ENCODE results near the gene IRF2BP2. TPM values are rescaled to one million over a fixed set of nuclear protein-coding genes. Genes with fewer than 3 reads are reported as not detected.

Gene IRF2BP2
- total RNA-seq, 4 donors from 2014 or later = 121 to 149 (median 137) TPM

DNA sequence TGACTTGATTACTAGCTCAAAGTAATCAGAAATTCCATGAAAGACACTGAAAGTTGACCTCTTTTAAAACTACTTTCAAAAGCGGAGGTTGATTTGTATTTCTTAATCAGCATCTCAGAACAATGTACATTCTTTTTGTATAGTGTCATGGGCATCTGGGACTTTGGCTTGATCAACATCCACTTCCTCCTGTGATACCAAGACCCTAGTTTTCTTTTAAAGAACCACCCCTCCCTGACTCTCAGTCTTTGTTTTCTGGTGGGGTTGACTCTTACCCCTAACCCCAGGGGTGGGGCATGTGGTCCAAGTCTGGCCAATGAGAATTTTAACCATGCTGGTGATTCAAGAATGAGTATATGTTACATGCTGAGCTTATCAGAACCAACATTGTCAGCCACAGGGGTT lies 21.7 kb upstream of the IRF2BP2 start:
- no peak for DNase-seq (ENCODE audit: low spot score in 2 of 2)

DNA sequence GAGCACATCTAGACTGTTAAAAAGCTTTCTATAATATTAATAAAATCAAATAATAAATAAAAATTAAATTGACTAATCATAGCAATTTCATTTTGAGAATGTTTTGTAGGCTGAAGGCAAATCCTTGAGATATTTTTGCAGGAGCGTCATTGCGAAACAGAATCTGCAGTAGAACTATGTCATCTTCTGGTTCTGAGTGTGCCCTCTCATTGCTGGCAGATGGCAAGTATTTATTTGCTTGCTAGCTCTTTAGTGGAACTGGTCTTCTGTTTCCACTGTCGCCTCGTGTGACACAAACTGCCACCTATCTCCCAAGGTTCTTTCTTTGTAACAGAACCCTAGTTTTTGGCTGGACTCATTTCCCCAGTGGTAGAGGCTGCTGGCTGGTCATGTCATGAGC lies 19.0 kb upstream of the IRF2BP2 start:
- no peak overlapping the region for H3K4me3 ChIP-seq (ENCODE audit: low read depth, poor library complexity, severe bottlenecking)
- DNase-seq (ENCODE audit: low spot score in 2 of 2) = no peak
- intact Hi-C loops (cut with DNase I; ENCODE audit: low total_unique reads) = no loop called here
- no peak for TF ChIP-seq POLR2A (IDR thresholded peaks at IDR 0.05)
- TF ChIP-seq, protein P1, sequence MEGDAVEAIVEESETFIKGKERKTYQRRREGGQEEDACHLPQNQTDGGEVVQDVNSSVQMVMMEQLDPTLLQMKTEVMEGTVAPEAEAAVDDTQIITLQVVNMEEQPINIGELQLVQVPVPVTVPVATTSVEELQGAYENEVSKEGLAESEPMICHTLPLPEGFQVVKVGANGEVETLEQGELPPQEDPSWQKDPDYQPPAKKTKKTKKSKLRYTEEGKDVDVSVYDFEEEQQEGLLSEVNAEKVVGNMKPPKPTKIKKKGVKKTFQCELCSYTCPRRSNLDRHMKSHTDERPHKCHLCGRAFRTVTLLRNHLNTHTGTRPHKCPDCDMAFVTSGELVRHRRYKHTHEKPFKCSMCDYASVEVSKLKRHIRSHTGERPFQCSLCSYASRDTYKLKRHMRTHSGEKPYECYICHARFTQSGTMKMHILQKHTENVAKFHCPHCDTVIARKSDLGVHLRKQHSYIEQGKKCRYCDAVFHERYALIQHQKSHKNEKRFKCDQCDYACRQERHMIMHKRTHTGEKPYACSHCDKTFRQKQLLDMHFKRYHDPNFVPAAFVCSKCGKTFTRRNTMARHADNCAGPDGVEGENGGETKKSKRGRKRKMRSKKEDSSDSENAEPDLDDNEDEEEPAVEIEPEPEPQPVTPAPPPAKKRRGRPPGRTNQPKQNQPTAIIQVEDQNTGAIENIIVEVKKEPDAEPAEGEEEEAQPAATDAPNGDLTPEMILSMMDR (IDR thresholded peaks at IDR 0.05) = no peak
- WGBS, 2 donors = 81 to 96% methylated on average over 4 of the region's 4 CpGs

More for the DNA sequence above, 21.7 kb upstream of the IRF2BP2 start:
- no peak for TF ChIP-seq POLR2A (IDR thresholded peaks at IDR 0.05)
- TF ChIP-seq, protein P1 (IDR thresholded peaks at IDR 0.05) = no peak
- 47 to 70% methylated on average over 1 of the region's 1 CpG for WGBS, 2 donors
- intact Hi-C loops (cut with DNase I; ENCODE audit: low total_unique reads) = no loop called here
- H3K4me3 ChIP-seq (ENCODE audit: low read depth, poor library complexity, severe bottlenecking) = no peak overlapping the region

DNA sequence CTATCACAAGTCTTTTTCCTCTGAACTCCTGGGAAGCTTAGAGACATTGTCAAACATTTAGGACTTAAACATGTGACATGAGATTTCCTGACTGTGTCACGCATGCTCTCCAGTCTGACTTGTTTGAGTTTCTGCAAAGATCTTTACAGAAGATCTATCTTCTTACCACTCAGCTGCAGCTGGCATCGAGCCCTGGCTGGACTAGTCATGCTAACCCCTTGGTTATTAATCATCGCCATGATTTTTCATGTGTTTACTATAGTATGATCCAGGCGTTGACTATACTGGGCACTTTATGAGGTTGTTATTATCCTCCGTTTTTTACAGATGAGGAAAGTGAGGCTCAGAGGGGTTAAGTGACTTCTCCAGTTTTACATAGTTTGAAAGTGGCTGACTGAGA lies 18.1 kb upstream of the IRF2BP2 start:
- DNase-seq (ENCODE audit: low spot score in 2 of 2) = no peak
- WGBS, 2 donors = 85 to 90% methylated on average over 5 of the region's 5 CpGs
- no peak overlapping the region for H3K4me3 ChIP-seq (ENCODE audit: low read depth, poor library complexity, severe bottlenecking)
- intact Hi-C loops (cut with DNase I; ENCODE audit: low total_unique reads) = no loop called here
- TF ChIP-seq POLR2A (IDR thresholded peaks at IDR 0.05) = no peak
- TF ChIP-seq, protein P1 (IDR thresholded peaks at IDR 0.05) = no peak

DNA sequence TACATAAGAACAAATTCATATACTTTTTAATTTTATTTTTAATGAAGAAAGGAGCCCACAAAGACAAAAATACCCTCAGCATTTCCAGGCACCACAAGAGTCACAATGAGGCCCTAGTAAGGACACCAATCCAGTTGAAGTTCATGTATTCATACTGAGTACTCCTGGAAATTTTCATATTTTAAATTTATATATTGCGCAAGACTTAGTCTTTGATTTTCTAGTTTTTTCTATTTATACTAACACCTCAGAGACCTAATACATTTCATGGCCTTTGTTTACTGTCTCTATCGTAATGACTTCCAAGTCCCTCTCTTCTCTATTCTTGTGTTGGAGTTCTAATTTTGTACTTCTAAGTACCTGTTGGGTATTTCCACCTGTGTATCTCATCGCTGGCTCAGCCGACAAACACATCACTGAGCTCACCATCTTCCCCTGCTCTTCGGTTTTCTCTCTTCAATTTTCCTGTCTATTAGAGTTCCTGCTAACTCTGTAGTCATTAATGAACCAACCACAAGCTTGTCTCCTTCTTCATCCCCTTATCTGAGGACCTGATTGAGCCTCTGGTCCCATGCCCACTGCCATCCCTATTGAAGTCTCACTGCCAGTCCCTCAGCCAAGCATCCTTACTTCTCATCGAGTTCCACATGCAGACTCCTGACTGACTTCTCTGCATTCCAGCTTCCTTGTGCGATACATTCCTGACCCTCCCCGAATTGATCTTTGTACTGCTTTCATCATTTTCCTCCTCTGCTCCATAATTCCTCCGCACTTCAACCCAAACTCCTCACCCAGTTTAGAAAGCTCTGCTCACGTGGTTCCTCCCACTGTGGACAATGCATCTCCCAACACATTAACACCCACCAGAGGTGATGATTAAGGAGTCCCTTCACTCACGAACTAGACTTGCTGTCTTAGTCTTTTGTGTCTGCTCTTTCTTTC lies 17.3 kb upstream of the IRF2BP2 start:
- TF ChIP-seq, protein P1 (IDR thresholded peaks at IDR 0.05) = no peak
- TF ChIP-seq POLR2A (IDR thresholded peaks at IDR 0.05) = no peak
- 86 to 91% methylated on average over 11 of the region's 11 CpGs for WGBS, 2 donors
- no peak for DNase-seq (ENCODE audit: low spot score in 2 of 2)
- intact Hi-C loops (cut with DNase I; ENCODE audit: low total_unique reads) = no loop called here
- H3K4me3 ChIP-seq (ENCODE audit: low read depth, poor library complexity, severe bottlenecking) = no peak overlapping the region

GRCh38 chr1:234626391-234626790 lies 16.4 kb upstream of the IRF2BP2 start:
- WGBS, 2 donors = 97 to 98% methylated on average over 6 of the region's 6 CpGs
- intact Hi-C loops (cut with DNase I; ENCODE audit: low total_unique reads) = no loop called here
- DNase-seq (ENCODE audit: low spot score in 2 of 2) = no peak
- no peak overlapping the region for H3K4me3 ChIP-seq (ENCODE audit: low read depth, poor library complexity, severe bottlenecking)
- TF ChIP-seq POLR2A (IDR thresholded peaks at IDR 0.05) = no peak
- TF ChIP-seq, protein P1 (IDR thresholded peaks at IDR 0.05) = no peak

Measured in lower leg skin (tissue), 4 donors.